Adrenal gland (tissue), 5 donors: ENCODE data around the gene ZNF608.

ENCODE experiments used
- POLR2A ChIP-seq, 2 donors: fragments of 450-650 bp; IDR thresholded peaks; one replicate each; pipeline ENCODE4 v1.6.1; 2017; ENCODE audit warnings: antibody characterized with exemption in 2 of 2, mild to moderate bottlenecking in 2 of 2, moderate library complexity in 1 of 2
- TF ChIP-seq, protein P1 (sequence below), 6 experiments: fragments of 450-650 bp in 4 of 6; fragments of 200-600 bp in 2 of 6; sonication (generic) in 1 of 6; IDR thresholded peaks; 1 replicate in 5 of 6; 2 replicates in 1 of 6; pipeline versions ENCODE4 v1.5.1 to v1.8.0; 2016 to 2021; ENCODE audit warnings: antibody characterized with exemption in 6 of 6, mild to moderate bottlenecking in 2 of 6, moderate library complexity in 1 of 6
- donor health status: DM: no; HTN: no; CAD: no.

DNA sequence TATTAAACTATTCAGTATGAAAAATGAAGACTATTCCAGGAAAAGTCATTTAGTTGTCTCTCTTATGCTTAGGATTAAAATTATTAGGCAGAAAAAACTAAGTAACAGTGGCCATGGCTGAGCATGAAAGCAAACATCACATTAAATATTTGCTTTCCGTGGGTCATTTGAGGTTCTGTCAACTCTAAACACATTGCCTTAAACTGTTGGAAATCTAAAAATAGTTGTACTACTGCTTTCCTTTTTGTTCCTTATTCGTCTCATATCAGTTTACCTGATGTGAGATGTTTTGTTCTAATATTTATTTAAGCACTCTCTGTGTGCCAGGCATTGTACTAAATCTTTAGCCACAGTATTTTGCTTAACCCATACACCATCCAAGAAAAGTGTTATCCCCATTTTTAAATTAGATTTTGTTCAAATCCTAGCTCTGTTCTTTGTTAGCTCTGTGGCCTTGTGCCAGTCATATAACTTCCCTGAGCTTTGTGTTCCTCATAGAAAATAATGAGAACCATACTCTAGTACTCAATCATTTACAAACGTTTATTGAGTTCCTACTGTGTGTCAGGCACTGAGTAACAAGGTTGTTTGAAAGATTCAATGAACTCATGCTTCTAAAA lies 18.7 kb upstream of the ZNF608 start:
- TF ChIP-seq, protein P1, sequence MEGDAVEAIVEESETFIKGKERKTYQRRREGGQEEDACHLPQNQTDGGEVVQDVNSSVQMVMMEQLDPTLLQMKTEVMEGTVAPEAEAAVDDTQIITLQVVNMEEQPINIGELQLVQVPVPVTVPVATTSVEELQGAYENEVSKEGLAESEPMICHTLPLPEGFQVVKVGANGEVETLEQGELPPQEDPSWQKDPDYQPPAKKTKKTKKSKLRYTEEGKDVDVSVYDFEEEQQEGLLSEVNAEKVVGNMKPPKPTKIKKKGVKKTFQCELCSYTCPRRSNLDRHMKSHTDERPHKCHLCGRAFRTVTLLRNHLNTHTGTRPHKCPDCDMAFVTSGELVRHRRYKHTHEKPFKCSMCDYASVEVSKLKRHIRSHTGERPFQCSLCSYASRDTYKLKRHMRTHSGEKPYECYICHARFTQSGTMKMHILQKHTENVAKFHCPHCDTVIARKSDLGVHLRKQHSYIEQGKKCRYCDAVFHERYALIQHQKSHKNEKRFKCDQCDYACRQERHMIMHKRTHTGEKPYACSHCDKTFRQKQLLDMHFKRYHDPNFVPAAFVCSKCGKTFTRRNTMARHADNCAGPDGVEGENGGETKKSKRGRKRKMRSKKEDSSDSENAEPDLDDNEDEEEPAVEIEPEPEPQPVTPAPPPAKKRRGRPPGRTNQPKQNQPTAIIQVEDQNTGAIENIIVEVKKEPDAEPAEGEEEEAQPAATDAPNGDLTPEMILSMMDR (IDR thresholded peaks at IDR 0.05), result no peak
- no peak for TF ChIP-seq POLR2A (IDR thresholded peaks at IDR 0.05)
